Measurements from ENCODE around the gene NEK6.

The NEK6 gene

GRCh38 chr9:124217836-124218437 lies 39.8 kb upstream of the NEK6 start:
- no peaks in the 10 kb centered on the region for H3K4me1 ChIP-seq
- no peak overlapping the region for H3K4me3 ChIP-seq (ENCODE audit: low read depth, low read length)
- TF ChIP-seq CTCF (IDR thresholded peaks at IDR 0.05; ENCODE audit: low read depth, low read length), result no peak
- H3K9me3 ChIP-seq, result no peaks in the 10 kb centered on the region
- no peak for DNase-seq
- H3K36me3 ChIP-seq, result no peaks in the 10 kb centered on the region
- no peaks in the 10 kb centered on the region for H3K27me3 ChIP-seq

- H3K27me3 ChIP-seq, result no peaks in the 10 kb centered on the region
- no peaks in the 10 kb centered on the region for H3K9me3 ChIP-seq
- H3K4me1 ChIP-seq, result no peaks in the 10 kb centered on the region
- TF ChIP-seq CTCF (IDR thresholded peaks at IDR 0.05; ENCODE audit: low read depth, low read length), result no peak
- no peak overlapping the region for H3K4me3 ChIP-seq (ENCODE audit: low read depth, low read length)
- DNase-seq, result no peak
- H3K36me3 ChIP-seq, result no peaks in the 10 kb centered on the region
Measured at GRCh38 chr9:124218438-124218982, 39.2 kb upstream of the NEK6 start.

GRCh38 chr9:124218987-124219461 lies 38.7 kb upstream of the NEK6 start:
- Histone ChIP-seq H3K9me3 (no peaks in the 10 kb centered on the region), H3K27me3 (no peaks in the 10 kb centered on the region), H3K4me1 (no peaks in the 10 kb centered on the region), H3K36me3 (no peaks in the 10 kb centered on the region), H3K4me3 (ENCODE audit: low read depth, low read length) (no peak overlapping the region)
- no peak for DNase-seq
- no peak for TF ChIP-seq CTCF (IDR thresholded peaks at IDR 0.05; ENCODE audit: low read depth, low read length)

GRCh38 chr9:124220946-124221451 lies 36.8 kb upstream of the NEK6 start:
- TF ChIP-seq CTCF (IDR thresholded peaks at IDR 0.05; ENCODE audit: low read depth, low read length), result no peak
- Histone ChIP-seq H3K36me3 (no peaks in the 10 kb centered on the region), H3K4me1 (no peaks in the 10 kb centered on the region)

GRCh38 chr9:124221676-124222075 lies 36.1 kb upstream of the NEK6 start:
- Histone ChIP-seq H3K9me3 (no peaks in the 10 kb centered on the region), H3K4me3 (ENCODE audit: low read depth, low read length) (no peak overlapping the region), H3K36me3 (no peaks in the 10 kb centered on the region), H3K27me3 (no peaks in the 10 kb centered on the region; the same call in 1 of the 2 replicates), H3K4me1 (no peaks in the 10 kb centered on the region)
- TF ChIP-seq CTCF (IDR thresholded peaks at IDR 0.05; ENCODE audit: low read depth, low read length), result no peak
- no peak for DNase-seq

More at GRCh38 chr9:124220946-124221451, 36.8 kb upstream of the NEK6 start:
- DNase-seq, result no peak
- Histone ChIP-seq H3K4me3 (ENCODE audit: low read depth, low read length) (no peak overlapping the region), H3K27me3 (no peaks in the 10 kb centered on the region; the same call in 1 of the 2 replicates), H3K9me3 (no peaks in the 10 kb centered on the region)

- H3K9me3 ChIP-seq, result no peaks in the 10 kb centered on the region
Measured at GRCh38 chr9:124222109-124222508, 35.6 kb upstream of the NEK6 start.

More at GRCh38 chr9:124222109-124222508, 35.6 kb upstream of the NEK6 start:
- TF ChIP-seq CTCF (IDR thresholded peaks at IDR 0.05; ENCODE audit: low read depth, low read length), result no peak
- no peak overlapping the region for H3K4me3 ChIP-seq (ENCODE audit: low read depth, low read length)
- H3K36me3 ChIP-seq, result no peaks in the 10 kb centered on the region
- DNase-seq, result no peak
- H3K27me3 ChIP-seq, result no peaks in the 10 kb centered on the region; the same call in 1 of the 2 replicates
- H3K4me1 ChIP-seq, result no peaks in the 10 kb centered on the region

All from BE2C (cell line).